Keratinocyte (primary cell): ENCODE data around the gene HMCN2. TPM values are rescaled to one million over a fixed set of nuclear protein-coding genes. Genes with fewer than 3 reads are reported as not detected.

Source experiments
- DNase-seq: peaks from one replicate; pipeline ENCODE4 v3.0.0-alpha.2; 2011; ENCODE audit warnings: low read depth, missing footprints, low spot score
- FAIRE-seq: peaks from 2 replicates; lab custom pipeline; 2011; peaks lifted over from hg19 to GRCh38; lab: Jason Lieb, UNC
- H2AFZ ChIP-seq: 2 replicates; pipeline ENCODE4 v1.6.0; 2012; ENCODE audit warnings: low read length, control low read depth, inconsistent platforms; ENCODE audit not compliant: control insufficient read depth
- H3K27ac ChIP-seq: 2 replicates; pipeline ENCODE4 v1.5.1; 2011; ENCODE audit warnings: low read length; ENCODE audit not compliant: control insufficient read depth, insufficient read depth
- H3K27me3 ChIP-seq: 3 replicates; pipeline ENCODE4 v1.6.0; 2011; ENCODE audit warnings: low read length; ENCODE audit not compliant: control insufficient read depth, insufficient read depth; ENCODE audit errors: extremely low read depth
- H3K36me3 ChIP-seq, 2 experiments: 2 replicates in 1 of 2; 3 replicates in 1 of 2; pipeline ENCODE4 v1.5.1; 2011; ENCODE audit warnings: low read length in 2 of 2, mild to moderate bottlenecking in 1 of 2; ENCODE audit not compliant: control insufficient read depth in 2 of 2, insufficient read depth in 2 of 2; ENCODE audit errors: extremely low read depth in 1 of 2
- H3K4me1 ChIP-seq: 3 replicates; pipeline ENCODE4 v1.5.1; 2011; ENCODE audit warnings: low read length; ENCODE audit not compliant: control insufficient read depth, insufficient read depth; ENCODE audit errors: extremely low read depth
- H3K4me2 ChIP-seq: 3 replicates; pipeline ENCODE4 v1.6.0; 2011; ENCODE audit warnings: low read depth, low read length; ENCODE audit not compliant: control insufficient read depth, insufficient read depth; ENCODE audit errors: extremely low read depth
- H3K4me3 ChIP-seq, 3 experiments: fragments of 200-600 bp in 1 of 3; sonication (generic) in 1 of 3; 2 replicates in 2 of 3; 3 replicates in 1 of 3; pipeline ENCODE4 v1.5.1; 2011 to 2016; ENCODE audit warnings: low read length in 3 of 3, mild to moderate bottlenecking in 3 of 3, control low read depth in 2 of 3, inconsistent platforms in 1 of 3, low read depth in 1 of 3, mixed read lengths in 1 of 3, mixed run types in 1 of 3, moderate library complexity in 1 of 3; ENCODE audit not compliant: control insufficient read depth in 2 of 3, insufficient read depth in 2 of 3; ENCODE audit errors: extremely low read depth in 1 of 3
- H3K79me2 ChIP-seq: 2 replicates; pipeline ENCODE4 v1.6.0; 2012; ENCODE audit warnings: low read length; ENCODE audit not compliant: control insufficient read depth, insufficient read depth
- H3K9ac ChIP-seq: 3 replicates; pipeline ENCODE4 v1.6.0; 2011; ENCODE audit warnings: low read length; ENCODE audit not compliant: control insufficient read depth, insufficient read depth; ENCODE audit errors: extremely low read depth
- H3K9me1 ChIP-seq: 3 replicates; pipeline ENCODE4 v1.6.0; 2011; ENCODE audit warnings: low read length; ENCODE audit not compliant: control insufficient read depth, insufficient read depth; ENCODE audit errors: extremely low read depth
- H3K9me3 ChIP-seq: 2 replicates; pipeline ENCODE4 v1.5.1; 2012; ENCODE audit warnings: low read depth, low read length; ENCODE audit not compliant: control insufficient read depth
- H4K20me1 ChIP-seq: 3 replicates; pipeline ENCODE4 v1.6.0; 2011; ENCODE audit warnings: low read length; ENCODE audit not compliant: control insufficient read depth, insufficient read depth; ENCODE audit errors: extremely low read depth
- EZH2 ChIP-seq: IDR thresholded peaks from one replicate; pipeline ENCODE4 v1.6.1; 2012; ENCODE audit warnings: inconsistent platforms, mild to moderate bottlenecking, low read length, moderate library complexity
- dilution Hi-C: fragments of 300-500 bp; cut with MboI; formaldehyde crosslinking; loops from one replicate; pipeline ENCODE4 v1.7.0; 2020; ENCODE audit warnings: low sequenced_read_pairs; ENCODE audit not compliant: extremely low pct_ligation_motif_present
- polyA plus RNA-seq, 5 experiments: library from polyadenylated mRNA; depleted of rRNA in 3 of 5; stranded (reverse) in 3 of 5; stranded (forward) in 1 of 5; unstranded in 1 of 5; fragments of >200 nt; gene quantifications; 1 replicate in 1 of 5; 2 replicates in 3 of 5; 3 replicates in 1 of 5; pipeline versions ENCODE4 v1.2.1 to v1.2.3, GENCODE V29; 2011 to 2012; ENCODE audit warnings: missing spikeins in 2 of 5, low read depth in 1 of 5, low replicate concordance in 1 of 5
- TF ChIP-seq, protein P1 (sequence below), 3 experiments: IDR thresholded peaks in 1 of 3; conservative IDR thresholded peaks in 1 of 3; optimal IDR thresholded peaks in 1 of 3; 2 replicates in 2 of 3; 3 replicates in 1 of 3; pipeline versions ENCODE3 to v1.5.1; 2011; ENCODE audit warnings: low read length in 3 of 3, mild to moderate bottlenecking in 3 of 3, moderate library complexity in 2 of 3, control low read depth in 1 of 3, inconsistent platforms in 1 of 3; ENCODE audit not compliant: insufficient read depth in 2 of 3; ENCODE audit errors: extremely low read depth in 1 of 3

HMCN2 gene
- polyA plus RNA-seq, 1 donor (not counting 4 experiments of a cell fraction or from before 2014, with no cell fraction given): not detected

DNA sequence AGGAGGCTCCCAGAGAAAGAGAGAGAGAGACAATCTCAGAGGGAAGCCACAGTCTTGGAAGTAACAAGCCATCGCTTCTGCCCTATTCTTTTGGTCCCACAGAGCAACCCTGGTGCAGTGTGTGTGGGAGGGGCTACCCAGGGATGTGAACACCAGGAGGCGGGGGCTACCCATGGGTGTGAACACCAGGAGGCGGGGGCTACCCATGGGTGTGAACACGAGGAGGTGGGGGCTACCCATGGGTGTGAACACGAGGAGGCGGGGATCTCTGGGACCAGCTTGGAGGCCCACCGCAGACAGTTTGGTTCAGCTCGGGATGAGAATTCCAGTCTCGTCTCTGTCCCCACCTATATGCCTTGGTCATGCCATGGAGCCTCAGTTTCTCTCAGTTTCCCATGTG, 44.9 kb downstream of the HMCN2 start:
- Histone ChIP-seq H3K36me3 (no peaks in the 10 kb centered on the region), H3K4me1 (no peaks in the 10 kb centered on the region), H2AFZ (no peak overlapping the region), H3K27me3 (peaks cover 8% of the 10 kb centered on the region), H3K27ac (no peak overlapping the region), H3K9ac (no peak overlapping the region), H3K9me1 (no peaks in the 10 kb centered on the region), H4K20me1 (no peaks in the 10 kb centered on the region), H3K79me2 (no peaks in the 10 kb centered on the region), H3K4me3 (no peak overlapping the region), H3K4me2 (no peak overlapping the region), H3K9me3 (no peaks in the 10 kb centered on the region)
- DNase-seq: no peak
- dilution Hi-C loops: no loop called here
- TF ChIP-seq, protein P1, sequence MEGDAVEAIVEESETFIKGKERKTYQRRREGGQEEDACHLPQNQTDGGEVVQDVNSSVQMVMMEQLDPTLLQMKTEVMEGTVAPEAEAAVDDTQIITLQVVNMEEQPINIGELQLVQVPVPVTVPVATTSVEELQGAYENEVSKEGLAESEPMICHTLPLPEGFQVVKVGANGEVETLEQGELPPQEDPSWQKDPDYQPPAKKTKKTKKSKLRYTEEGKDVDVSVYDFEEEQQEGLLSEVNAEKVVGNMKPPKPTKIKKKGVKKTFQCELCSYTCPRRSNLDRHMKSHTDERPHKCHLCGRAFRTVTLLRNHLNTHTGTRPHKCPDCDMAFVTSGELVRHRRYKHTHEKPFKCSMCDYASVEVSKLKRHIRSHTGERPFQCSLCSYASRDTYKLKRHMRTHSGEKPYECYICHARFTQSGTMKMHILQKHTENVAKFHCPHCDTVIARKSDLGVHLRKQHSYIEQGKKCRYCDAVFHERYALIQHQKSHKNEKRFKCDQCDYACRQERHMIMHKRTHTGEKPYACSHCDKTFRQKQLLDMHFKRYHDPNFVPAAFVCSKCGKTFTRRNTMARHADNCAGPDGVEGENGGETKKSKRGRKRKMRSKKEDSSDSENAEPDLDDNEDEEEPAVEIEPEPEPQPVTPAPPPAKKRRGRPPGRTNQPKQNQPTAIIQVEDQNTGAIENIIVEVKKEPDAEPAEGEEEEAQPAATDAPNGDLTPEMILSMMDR (optimal IDR thresholded peaks at IDR 0.05 in 1 of 3, IDR thresholded peaks at IDR 0.05 in 1 of 3, conservative IDR thresholded peaks at IDR 0.05 in 1 of 3; ENCODE audit: extremely low read depth in 1 of 3, insufficient read depth in 2 of 3, low read length in 3 of 3): no peak
- no peak for TF ChIP-seq EZH2
- no peak for FAIRE-seq

DNA sequence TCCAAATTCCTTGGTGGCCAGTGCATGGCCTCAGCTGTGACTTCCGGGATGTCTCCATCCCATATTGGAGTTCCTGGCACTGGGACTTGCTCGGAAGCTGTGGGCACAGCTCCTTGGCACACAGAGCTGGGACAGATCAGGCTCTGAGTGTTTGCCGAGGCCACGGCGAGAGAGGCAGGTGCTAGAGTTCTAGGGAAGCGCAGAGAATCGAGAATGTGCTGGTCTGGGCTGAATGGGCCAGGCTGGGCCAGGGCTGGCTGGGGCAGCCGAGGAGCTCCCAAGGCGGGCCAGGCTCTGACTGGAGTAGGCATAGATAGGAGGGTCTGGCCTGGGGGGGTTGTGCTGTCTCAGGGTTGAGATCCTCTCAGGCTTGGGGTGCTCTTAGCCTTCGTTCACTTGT, 45.4 kb downstream of the HMCN2 start:
- no peak for DNase-seq
- no peaks in the 10 kb centered on the region for H4K20me1 ChIP-seq
- TF ChIP-seq, protein P1 (optimal IDR thresholded peaks at IDR 0.05 in 1 of 3, IDR thresholded peaks at IDR 0.05 in 1 of 3, conservative IDR thresholded peaks at IDR 0.05 in 1 of 3; ENCODE audit: extremely low read depth in 1 of 3, insufficient read depth in 2 of 3, low read length in 3 of 3): no peak
- no peak for TF ChIP-seq EZH2
- no peak overlapping the region for H2AFZ ChIP-seq
- no peak overlapping the region for H3K4me3 ChIP-seq
- H3K9ac ChIP-seq: no peak overlapping the region
- H3K27ac ChIP-seq: no peak overlapping the region
- H3K27me3 ChIP-seq: peaks cover 11% of the 10 kb centered on the region
- H3K9me1 ChIP-seq: no peaks in the 10 kb centered on the region
- no peaks in the 10 kb centered on the region for H3K9me3 ChIP-seq
- no peak overlapping the region for H3K4me2 ChIP-seq
- no peaks in the 10 kb centered on the region for H3K79me2 ChIP-seq
- dilution Hi-C loops: no loop called here
- no peaks in the 10 kb centered on the region for H3K4me1 ChIP-seq
- FAIRE-seq: no peak
- H3K36me3 ChIP-seq: no peaks in the 10 kb centered on the region
